GM21381 (cell line): ENCODE results near the gene PNLDC1.
A peak's percentile ranks its signal among the peaks of the same experiment; 100 is the strongest.

Experiments
- ATAC-seq: cut with Tn5 transposase; IDR thresholded peaks from one replicate; pipeline ENCODE4 v1.9.1; 2021; ENCODE audit warnings: mild to moderate bottlenecking, moderate library complexity; ENCODE audit not compliant: unreplicated experiment

The PNLDC1 gene, protein sequence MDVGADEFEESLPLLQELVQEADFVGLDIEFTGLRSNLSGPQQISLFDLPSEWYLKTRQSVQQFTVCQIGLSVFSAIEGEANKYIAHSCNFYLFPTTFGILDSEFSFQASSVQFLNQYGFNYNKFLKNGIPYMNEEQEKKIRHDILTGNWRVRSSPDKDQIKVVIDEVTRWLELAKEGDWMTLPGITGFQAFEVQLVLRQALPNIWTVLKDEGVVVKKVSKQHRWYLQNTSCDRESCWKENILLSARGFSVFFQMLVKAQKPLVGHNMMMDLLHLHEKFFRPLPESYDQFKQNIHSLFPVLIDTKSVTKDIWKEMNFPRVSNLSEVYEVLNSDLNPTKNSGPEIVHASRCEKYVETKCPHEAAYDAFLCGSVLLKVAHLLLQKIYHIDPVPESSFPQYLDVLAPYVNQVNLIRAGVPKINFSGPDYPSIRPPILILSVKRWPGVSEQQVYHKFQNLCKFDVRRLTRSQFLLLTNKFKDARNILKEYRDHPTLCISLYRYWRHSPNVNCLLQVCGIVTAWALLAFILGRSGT

DNA sequence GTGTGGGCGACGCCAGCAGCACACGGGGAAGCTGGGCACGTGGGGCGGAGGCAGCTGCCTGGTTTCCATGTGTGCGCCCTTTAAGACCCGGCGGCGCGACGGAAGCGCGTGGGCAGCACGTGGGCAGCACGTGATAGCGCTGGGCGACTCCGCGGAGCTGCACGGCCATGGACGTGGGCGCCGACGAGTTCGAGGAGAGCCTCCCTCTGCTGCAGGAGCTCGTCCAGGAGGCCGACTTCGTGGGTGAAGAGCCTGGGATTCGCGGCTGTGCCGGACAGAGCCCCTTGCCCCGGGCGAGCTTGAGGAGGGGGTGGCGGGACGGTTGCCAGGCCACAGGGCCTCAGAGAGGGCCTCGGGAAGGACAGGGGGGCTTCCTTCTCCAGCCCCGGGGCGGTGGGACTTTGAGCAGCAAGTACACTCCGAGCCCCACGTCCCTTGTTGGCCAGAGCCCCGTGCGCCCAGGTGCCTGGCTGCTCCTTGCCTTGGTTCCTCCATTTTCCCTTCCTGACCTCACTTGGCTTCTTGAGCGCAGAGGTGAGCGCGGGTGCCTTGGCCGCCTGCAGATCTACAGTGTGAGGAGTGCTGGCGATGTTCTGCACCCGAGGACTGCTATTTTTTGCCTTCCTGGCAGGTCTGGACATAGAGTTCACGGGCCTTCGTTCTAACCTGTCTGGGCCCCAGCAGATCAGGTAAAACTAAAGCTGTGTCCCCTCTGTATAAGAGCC lies at the start of gene PNLDC1:
Gene PNLDC1 (plus strand): TSS at position 136 of the 725 bp plus-strand sequence. CDS start 32 bp downstream, at position 168.
- ATAC-seq, result no peak

GRCh38 chr6:159751448-159751847 lies 48.6 kb upstream of the PNLDC1 start:
- no peak for ATAC-seq

- no peak for ATAC-seq
These were observed 46.8 kb upstream of the PNLDC1 start for GRCh38 chr6:159753081-159753872.

- no peak for ATAC-seq
These were observed 45.7 kb upstream of the PNLDC1 start for GRCh38 chr6:159754401-159754800.

- no peak for ATAC-seq
These were observed 44.8 kb upstream of the PNLDC1 start for GRCh38 chr6:159754959-159755914.

DNA sequence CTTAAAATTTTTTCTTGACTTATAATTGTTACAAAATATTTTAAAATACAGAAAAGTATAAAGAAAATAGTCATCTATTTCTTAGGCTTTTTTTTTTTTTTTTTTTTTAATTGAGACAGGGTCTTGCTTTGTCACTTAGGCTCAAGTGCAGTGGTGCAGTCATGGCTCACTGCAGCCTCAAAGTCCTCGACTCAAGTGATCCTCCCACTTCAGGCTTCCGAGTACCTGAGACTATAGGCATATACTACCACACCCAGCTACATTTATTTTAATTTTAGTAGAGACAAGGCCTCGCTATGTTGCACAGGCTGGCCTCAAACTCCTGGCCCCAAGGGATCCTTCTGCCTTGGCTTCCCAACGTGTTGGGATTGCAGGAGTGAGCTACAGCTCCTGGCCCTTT lies 43.6 kb upstream of the PNLDC1 start:
- no peak for ATAC-seq

DNA sequence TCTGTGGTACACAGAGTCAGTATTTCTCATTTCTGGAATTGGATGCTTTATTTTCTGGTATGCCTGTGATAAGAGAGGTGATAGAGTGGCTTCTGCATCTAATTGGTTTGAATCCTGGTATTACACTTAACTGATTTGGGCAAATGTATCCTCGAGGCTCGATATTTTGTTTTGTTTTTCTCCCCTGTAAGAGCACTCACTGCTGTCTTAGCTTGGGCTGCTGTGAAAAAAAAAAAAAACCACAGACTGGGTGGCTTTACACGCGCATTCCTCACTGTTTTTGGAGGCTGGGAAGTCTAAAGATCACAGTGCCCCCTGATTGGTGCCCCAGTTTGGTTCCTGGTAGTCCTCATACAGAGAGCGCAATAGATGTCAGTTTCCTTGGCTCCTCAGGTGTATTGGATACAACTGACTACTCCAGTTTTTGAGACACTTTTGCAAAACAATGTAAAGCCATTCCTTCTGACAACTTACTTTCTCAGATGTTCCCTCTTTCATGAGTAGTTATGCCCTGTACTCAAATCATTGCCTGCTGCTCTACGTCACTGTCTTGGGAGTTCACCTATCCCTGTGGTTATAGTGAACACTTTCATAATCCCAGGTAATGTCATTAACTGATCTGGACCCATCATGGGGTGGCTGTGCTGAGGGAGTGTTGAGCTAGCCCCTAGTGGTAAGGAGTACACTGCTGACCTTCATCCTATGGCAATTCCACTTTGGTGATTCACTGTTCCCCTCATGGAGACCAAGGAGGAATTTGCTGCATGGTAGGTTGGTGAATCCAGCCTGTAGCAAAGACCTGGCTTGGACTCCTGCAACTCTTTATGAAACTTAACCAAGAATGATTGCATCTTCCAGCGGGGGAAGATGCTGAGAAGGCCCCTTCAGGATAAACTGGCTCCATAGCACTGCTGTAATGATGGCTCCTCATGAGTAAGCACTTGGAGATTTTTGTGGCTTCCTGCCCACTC lies 41.8 kb upstream of the PNLDC1 start:
- ATAC-seq, result no peak

GRCh38 chr6:159759645-159760044 lies 40.4 kb upstream of the PNLDC1 start:
- no peak for ATAC-seq

DNA sequence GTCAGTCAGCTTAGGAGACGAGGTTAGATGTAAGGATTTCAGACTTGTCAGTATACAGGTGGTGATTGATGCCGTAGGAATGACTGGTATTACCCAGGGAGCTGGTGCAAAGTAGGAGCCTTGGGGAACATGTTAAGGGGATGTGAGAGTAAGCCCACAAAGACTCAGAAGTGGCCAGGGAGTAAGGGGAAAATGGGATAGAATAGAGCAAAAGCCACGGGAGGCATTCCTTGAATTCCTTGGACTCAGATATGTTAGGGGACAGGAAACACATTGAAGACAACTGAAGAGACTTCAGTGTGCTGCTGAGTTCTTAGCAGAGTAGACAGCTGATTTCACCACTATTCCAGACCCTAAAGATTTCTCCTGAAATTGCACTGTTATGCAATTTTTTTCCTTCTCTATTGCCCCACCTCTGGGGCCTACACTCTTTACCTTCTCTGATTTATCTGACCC lies 39.4 kb upstream of the PNLDC1 start:
- no peak for ATAC-seq

- no peak for ATAC-seq
These were observed 38.8 kb upstream of the PNLDC1 start for GRCh38 chr6:159761129-159761872.

DNA sequence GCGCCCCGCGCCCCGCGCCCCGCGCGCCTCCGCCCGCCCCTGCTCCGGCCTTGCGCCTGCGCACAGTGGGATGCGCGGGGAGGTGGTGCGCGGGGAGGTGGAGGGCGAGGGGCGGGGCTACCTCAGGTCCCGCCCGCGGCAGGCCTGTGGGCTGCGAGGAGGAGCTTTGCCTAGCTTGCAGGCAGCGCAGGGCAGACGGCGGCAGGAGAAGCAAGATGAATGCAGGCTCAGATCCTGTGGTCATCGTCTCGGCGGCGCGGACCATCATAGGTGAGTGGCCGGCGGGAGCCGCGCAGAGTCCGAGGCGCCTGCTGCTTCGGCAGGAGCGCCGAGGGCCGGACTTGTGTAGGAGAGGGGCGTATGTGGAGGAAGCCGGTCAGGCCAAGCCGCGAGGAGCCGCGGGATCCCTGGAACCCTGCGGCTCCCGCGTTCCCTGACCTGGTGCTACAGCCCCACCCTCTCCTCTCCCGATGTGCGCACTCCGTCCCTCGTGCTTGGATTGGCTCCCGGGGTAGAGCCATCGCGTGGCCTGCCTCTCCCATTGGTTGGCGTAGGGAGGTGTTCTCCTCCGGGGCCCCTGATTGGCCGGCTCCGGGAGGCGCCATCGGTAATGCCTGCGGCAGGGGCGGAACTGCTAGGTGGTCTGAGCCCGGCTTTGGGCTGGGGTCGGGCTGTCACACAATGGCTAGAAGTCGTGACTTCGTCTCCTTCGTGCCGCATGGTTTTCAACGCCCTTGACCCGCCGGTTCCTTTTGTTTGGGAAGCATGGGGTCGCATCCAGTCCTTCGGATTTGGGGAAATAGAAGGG lies 38.0 kb upstream of the PNLDC1 start, which contains the start of gene ACAT2:
Gene ACAT2 (plus strand): TSS at position 173 of the 808 bp plus-strand sequence. CDS start 43 bp downstream, at position 216.
- ATAC-seq, result peak; percentile 95

DNA sequence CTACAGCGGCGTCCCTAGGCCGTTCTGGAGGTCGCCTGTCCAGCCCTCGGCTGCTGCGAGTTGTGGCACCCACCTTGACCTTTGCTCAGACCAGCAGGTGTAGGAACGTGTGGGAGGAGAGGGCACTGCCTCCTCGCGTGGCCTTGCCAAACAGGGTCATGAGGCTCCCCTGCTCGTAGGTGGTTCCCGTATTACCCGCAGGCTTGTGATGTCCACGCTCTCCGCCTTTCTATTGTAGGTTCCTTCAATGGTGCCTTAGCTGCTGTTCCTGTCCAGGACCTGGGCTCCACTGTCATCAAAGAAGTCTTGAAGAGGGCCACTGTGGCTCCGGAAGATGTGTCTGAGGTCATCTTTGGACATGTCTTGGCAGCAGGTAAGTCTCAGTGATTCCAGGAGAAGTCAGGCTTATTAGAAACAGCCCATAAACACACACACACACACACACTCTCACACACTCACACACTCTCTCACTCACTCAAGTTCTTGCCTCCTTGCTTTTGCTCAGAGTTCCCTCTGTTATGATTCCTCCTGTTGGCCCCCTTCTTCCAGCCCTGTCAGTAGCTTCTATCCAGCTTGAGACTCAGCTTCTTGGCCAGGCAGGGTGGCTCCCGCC lies 37.3 kb upstream of the PNLDC1 start:
- ATAC-seq, result peak; percentile 0

- no peak for ATAC-seq
These were observed 33.2 kb upstream of the PNLDC1 start for GRCh38 chr6:159766906-159767305.

GRCh38 chr6:159769470-159769869 lies 30.6 kb upstream of the PNLDC1 start:
- no peak for ATAC-seq

DNA sequence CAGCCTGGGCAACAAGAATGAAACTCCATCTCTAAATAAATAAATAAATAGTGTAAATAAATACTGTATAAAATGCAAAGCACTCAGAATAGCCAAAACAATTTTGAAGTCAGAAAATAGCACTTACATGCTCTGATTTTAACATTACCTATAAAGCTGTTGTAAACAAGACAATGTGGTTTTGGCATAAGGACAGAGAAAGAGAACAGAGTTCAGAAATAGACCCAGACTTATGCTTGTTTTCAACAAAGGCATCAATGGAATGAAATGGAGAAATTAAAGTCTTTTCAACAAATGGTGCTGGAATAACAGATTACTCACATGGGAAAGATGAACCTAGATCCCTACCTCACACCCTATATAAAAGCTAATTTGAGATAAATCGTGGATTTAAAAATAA lies 27.9 kb upstream of the PNLDC1 start:
- ATAC-seq, result no peak

GRCh38 chr6:159777240-159777904 lies 22.7 kb upstream of the PNLDC1 start:
- no peak for ATAC-seq
